Upper lobe of right lung (tissue), 1 donor: ENCODE data around the gene EPN2. TPM values are rescaled to one million over a fixed set of nuclear protein-coding genes. Genes with fewer than 3 reads are reported as not detected.

Source experiments
- ATAC-seq: fragments of 200-7000 bp; cut with Tn5 transposase; one replicate; pipeline ENCODE4 v1.9.1; 2020; ENCODE audit warnings: mild to moderate bottlenecking, moderate library complexity
- DNase-seq: peaks from one replicate; pipeline ENCODE4 v3.0.0-alpha.2; 2020
- H3K27ac ChIP-seq: fragments of 200-600 bp; one replicate; pipeline ENCODE4 v1.8.0; 2022
- H3K27me3 ChIP-seq: fragments of 200-600 bp; one replicate; pipeline ENCODE4 v1.8.0; 2022; ENCODE audit warnings: mild to moderate bottlenecking
- H3K36me3 ChIP-seq: fragments of 200-600 bp; one replicate; pipeline ENCODE4 v1.8.0; 2022
- H3K4me1 ChIP-seq: fragments of 200-600 bp; one replicate; pipeline ENCODE4 v1.8.0; 2022
- H3K4me3 ChIP-seq: fragments of 200-600 bp; one replicate; pipeline ENCODE4 v1.8.0; 2022; ENCODE audit warnings: mild to moderate bottlenecking
- H3K9me3 ChIP-seq: fragments of 200-600 bp; one replicate; pipeline ENCODE4 v1.8.0; 2022
- intact Hi-C: fragments of 100-400 bp; cut with DNase I; formaldehyde crosslinking; loops from one replicate; pipeline ENCODE4 v1.11.0; 2022
- total RNA-seq: library from RNA; stranded (reverse); fragmentation: NEBNext Ultra II Directional; extraction: Animal tissue kit (Norgen Biotek cat#: 25700); gene quantifications from one replicate; pipeline ENCODE4 v1.2.1, GENCODE V29; 2021
- TF ChIP-seq, protein P1 (sequence below): fragments of 200-600 bp; IDR thresholded peaks from one replicate; pipeline ENCODE4 v1.8.0; 2022; ENCODE audit warnings: antibody characterized with exemption
- donor health status: DM: no; HTN: yes; CAD: no; lungs with severe emphysema.

EPN2 gene
- total RNA-seq, 1 donor from 2014 or later = 54.5 TPM

DNA sequence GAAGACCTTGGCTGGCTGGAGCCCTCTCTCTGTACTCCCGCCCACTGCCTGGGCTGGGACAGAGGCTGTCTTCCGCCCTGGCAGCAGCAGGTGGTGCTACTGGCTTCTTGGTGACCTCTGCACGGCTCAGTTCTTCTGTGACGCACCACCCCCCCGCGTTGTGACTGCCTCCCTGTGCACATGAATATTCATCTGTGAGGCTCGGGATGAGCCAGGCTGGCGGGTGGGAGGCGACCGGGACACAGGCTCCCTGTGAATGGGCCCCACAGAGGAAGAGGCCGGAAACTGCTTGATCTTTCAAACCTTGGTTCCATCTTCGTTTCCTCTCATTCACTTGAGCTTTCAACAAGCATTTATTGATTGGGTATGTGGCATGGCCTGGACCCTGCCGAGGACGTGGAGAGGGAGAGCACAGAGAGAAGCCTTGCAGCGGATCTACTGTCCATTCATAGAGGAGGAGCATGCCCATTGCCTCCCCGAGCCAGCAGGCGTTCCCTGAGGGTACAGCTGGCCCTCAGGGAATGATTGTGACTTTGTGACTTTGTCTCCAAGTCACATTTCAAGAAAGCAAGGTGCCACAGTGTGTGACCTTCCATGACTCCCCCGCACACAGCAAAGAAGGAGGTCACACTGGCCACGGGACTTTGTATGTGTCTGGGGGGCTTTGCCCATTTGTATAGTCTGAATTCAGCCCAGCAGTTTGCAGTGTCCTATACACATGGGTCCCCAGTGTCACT lies 80.4 kb downstream of the EPN2 start:
- TF ChIP-seq, protein P1, sequence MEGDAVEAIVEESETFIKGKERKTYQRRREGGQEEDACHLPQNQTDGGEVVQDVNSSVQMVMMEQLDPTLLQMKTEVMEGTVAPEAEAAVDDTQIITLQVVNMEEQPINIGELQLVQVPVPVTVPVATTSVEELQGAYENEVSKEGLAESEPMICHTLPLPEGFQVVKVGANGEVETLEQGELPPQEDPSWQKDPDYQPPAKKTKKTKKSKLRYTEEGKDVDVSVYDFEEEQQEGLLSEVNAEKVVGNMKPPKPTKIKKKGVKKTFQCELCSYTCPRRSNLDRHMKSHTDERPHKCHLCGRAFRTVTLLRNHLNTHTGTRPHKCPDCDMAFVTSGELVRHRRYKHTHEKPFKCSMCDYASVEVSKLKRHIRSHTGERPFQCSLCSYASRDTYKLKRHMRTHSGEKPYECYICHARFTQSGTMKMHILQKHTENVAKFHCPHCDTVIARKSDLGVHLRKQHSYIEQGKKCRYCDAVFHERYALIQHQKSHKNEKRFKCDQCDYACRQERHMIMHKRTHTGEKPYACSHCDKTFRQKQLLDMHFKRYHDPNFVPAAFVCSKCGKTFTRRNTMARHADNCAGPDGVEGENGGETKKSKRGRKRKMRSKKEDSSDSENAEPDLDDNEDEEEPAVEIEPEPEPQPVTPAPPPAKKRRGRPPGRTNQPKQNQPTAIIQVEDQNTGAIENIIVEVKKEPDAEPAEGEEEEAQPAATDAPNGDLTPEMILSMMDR = peak; percentile 21
- ATAC-seq = peak; percentile 66
- peak; percentile 64 for DNase-seq
- Histone ChIP-seq H3K4me3 (no peak overlapping the region), H3K4me1 (peaks cover 11% of the 10 kb centered on the region), H3K36me3 (peaks cover 26% of the 10 kb centered on the region), H3K27me3 (no peaks in the 10 kb centered on the region), H3K9me3 (no peaks in the 10 kb centered on the region), H3K27ac (no peak overlapping the region)
- intact Hi-C loops = no loop called here

DNA sequence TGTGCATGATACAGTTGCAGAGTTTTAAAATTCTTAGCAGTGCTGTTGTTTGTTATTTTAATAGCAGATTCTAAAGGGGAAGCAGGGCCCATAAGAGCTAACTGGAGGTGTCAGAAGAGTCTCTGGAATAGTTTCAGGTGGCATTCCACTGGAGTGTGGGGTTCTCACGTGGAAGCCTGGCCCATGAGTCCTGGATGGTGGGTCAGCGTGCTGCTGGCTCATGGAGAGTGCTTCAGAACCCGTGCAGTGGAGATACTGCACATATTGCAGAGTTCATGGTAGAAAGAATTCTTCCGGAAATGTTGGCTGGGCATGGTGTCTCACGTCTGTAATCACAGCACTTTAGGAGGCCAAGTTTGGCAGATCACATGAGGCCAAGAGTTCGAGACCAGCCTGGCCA lies 81.4 kb downstream of the EPN2 start:
- Histone ChIP-seq H3K9me3 (no peaks in the 10 kb centered on the region), H3K4me3 (no peak overlapping the region), H3K27ac (no peak overlapping the region), H3K4me1 (peaks cover 11% of the 10 kb centered on the region), H3K27me3 (no peaks in the 10 kb centered on the region), H3K36me3 (peaks cover 17% of the 10 kb centered on the region)
- peak; percentile 34 for DNase-seq
- TF ChIP-seq, protein P1 = no peak
- intact Hi-C loops = no loop called here
- ATAC-seq = no peak

DNA sequence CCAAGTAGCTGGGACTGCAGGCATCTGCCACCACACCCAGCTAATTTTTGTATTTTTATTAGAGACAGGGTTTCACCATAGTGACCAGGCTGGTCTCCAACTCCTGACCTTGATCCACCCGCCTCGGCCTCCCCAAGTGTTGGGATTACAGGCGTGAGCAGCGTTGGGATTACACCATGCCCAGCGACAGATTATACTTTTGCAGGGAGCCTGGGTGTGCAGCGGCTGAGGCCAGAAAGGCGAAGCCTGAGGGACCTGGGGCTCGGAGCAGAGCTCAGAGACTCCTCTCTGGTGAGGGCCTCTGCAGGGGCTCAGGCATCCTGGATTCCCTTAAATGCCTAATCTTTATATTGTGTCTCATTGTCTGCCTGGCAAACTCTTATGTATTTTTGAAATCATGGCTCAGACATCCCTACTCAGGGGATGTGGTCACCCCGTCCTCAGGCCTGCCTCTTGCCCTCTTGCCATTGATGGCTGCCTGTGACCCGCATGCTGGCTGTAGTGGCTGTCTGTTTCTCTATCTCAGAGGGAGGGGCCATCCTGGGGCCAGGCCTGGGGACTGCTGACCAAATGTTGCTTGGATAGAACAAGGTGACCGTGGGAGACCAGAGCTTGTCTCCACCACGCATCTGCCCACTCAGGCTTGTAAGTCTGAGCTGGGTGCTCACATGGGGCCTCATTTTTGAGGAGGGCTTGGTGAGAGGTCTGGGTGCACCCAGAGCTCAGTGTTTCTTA lies 82.8 kb downstream of the EPN2 start:
- H3K27me3 ChIP-seq = no peaks in the 10 kb centered on the region
- no peak overlapping the region for H3K4me3 ChIP-seq
- peaks cover 12% of the 10 kb centered on the region for H3K36me3 ChIP-seq
- ATAC-seq (no peak), DNase-seq (peak; percentile 55)
- H3K27ac ChIP-seq = no peak overlapping the region
- intact Hi-C loops = no loop called here
- H3K4me1 ChIP-seq = peaks cover 11% of the 10 kb centered on the region
- H3K9me3 ChIP-seq = no peaks in the 10 kb centered on the region
- TF ChIP-seq, protein P1 = no peak

DNA sequence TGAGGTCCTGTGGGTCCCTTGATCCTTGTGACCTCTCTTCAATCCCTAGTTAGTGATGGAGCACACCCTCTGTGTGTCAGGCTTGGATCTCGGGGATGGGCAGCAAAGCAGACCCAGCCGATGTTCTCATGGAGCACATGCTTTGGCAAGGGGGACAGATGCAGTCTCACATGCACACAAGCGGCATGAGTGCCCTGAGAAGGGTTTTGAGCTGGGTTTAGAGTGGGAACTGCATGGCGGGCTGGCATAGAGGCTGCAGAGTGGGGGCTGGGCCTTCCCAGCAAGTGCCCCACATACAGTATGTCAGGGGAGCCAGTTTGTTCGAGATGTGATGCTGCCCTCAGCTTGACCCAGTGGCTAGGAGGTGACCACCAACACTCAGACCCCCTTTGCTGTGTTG lies 83.7 kb downstream of the EPN2 start:
- Histone ChIP-seq H3K4me1 (peaks cover 11% of the 10 kb centered on the region), H3K27ac (no peak overlapping the region), H3K36me3 (peaks cover 12% of the 10 kb centered on the region), H3K9me3 (no peaks in the 10 kb centered on the region), H3K4me3 (no peak overlapping the region), H3K27me3 (no peaks in the 10 kb centered on the region)
- DNase-seq = peak; percentile 44
- no peak for ATAC-seq
- TF ChIP-seq, protein P1 = no peak
- intact Hi-C loops = no loop called here

DNA sequence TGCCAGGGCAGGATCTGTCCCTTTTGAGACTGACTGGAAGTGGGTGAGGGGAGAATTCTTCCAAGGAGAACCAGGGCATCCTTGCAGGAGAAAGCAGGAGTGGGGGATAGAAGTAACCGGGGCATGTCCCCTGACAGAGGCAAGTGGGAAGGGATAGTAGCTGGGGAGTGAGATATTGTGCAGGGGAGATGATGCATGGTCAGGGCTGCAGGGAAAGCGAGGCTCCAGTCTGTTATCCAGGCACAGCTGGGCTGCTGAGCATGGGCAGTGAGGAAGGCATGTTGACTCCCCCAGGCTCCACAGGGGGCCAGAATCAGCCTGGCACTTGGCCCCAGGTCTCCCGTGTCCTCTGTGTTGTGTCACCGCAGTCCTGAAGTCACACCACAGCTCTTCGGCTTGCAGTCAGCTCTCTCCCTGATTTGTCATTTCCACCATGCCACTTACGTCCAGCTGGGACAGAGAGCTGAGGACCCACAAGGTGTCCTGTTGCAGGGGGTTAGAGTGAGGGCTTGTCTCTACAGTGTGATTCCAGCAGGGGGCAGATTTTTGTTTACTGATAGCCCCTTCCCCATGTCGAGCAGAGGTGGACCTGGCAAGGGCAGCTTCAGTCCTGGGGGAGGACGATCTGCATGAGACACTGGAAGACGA lies 84.4 kb downstream of the EPN2 start:
- Histone ChIP-seq H3K4me3 (no peak overlapping the region), H3K9me3 (no peaks in the 10 kb centered on the region), H3K27ac (no peak overlapping the region), H3K4me1 (peaks cover 11% of the 10 kb centered on the region), H3K27me3 (no peaks in the 10 kb centered on the region), H3K36me3 (peaks cover 8% of the 10 kb centered on the region)
- intact Hi-C loops = no loop called here
- ATAC-seq (no peak), DNase-seq (peak; percentile 25)
- TF ChIP-seq, protein P1 = peak; percentile 7
